Left lung (tissue), 10 donors: Measurements from ENCODE around the gene FAM13A. TPM values are rescaled to one million over a fixed set of nuclear protein-coding genes. Genes with fewer than 3 reads are reported as not detected.

Experiments used
- ATAC-seq: fragments of 200-7000 bp; cut with Tn5 transposase; one replicate; pipeline ENCODE4 v1.9.1; 2020; ENCODE audit warnings: moderate library complexity
- DNase-seq, 4 donors: peaks; one replicate each; pipeline ENCODE4 v3.0.0-alpha.2; 2013 to 2020
- H3K27ac ChIP-seq, 2 donors: fragments of 200-600 bp; sonication (generic) in 1 of 2; one replicate each; pipeline versions ENCODE4 v1.5.0 to v1.8.0; 2020 to 2021
- H3K27me3 ChIP-seq, 2 donors: fragments of 200-600 bp; sonication (generic) in 1 of 2; one replicate each; pipeline versions ENCODE4 v1.5.0 to v1.8.0; 2020 to 2021
- H3K36me3 ChIP-seq, 2 donors: fragments of 200-600 bp; sonication (generic) in 1 of 2; one replicate each; pipeline versions ENCODE4 v1.5.0 to v1.8.0; 2020 to 2021
- H3K4me1 ChIP-seq, 2 donors: fragments of 200-600 bp; one replicate each; pipeline ENCODE4 v1.8.0; 2021
- H3K4me3 ChIP-seq, 2 donors: fragments of 200-600 bp; sonication (generic) in 1 of 2; one replicate each; pipeline versions ENCODE4 v1.5.0 to v1.8.0; 2020 to 2021; ENCODE audit warnings: mild to moderate bottlenecking in 1 of 2
- H3K9me3 ChIP-seq, 2 donors: fragments of 200-600 bp; sonication (generic) in 1 of 2; one replicate each; pipeline versions ENCODE4 v1.5.0 to v1.8.0; 2020 to 2021
- intact Hi-C, 2 donors: fragments of 100-400 bp; cut with DNase I; formaldehyde crosslinking; loops; one replicate each; pipeline versions ENCODE4 v1.11.2 to v1.14.2; 2022
- polyA plus RNA-seq, 6 donors: library from polyadenylated mRNA; unstranded; fragments of 120-200 nt; gene quantifications; one replicate each; pipeline ENCODE4 v1.2.1, GENCODE V29; 2013; ENCODE audit not compliant: insufficient read length in 6 of 6
- total RNA-seq, 2 donors: library from RNA; stranded (reverse); fragmentation: NEBNext Ultra II Directional; extraction: Animal tissue kit (Norgen Biotek cat#: 25700); gene quantifications; one replicate each; pipeline ENCODE4 v1.2.1, GENCODE V29; 2021
- TF ChIP-seq, protein P1 (sequence below), 2 donors: fragments of 200-600 bp; sonication (generic) in 1 of 2; IDR thresholded peaks; one replicate each; pipeline versions ENCODE4 v1.5.0 to v1.8.0; 2021; ENCODE audit warnings: antibody characterized with exemption in 2 of 2
- donor health status: DM: no; HTN: yes; CAD: no.
- donor health status: DM: no; HTN: no; CAD: no.

The FAM13A gene
- total and polyA plus RNA-seq, 8 donors, result 22.2 to 69.5 (median 52.2) TPM

DNA sequence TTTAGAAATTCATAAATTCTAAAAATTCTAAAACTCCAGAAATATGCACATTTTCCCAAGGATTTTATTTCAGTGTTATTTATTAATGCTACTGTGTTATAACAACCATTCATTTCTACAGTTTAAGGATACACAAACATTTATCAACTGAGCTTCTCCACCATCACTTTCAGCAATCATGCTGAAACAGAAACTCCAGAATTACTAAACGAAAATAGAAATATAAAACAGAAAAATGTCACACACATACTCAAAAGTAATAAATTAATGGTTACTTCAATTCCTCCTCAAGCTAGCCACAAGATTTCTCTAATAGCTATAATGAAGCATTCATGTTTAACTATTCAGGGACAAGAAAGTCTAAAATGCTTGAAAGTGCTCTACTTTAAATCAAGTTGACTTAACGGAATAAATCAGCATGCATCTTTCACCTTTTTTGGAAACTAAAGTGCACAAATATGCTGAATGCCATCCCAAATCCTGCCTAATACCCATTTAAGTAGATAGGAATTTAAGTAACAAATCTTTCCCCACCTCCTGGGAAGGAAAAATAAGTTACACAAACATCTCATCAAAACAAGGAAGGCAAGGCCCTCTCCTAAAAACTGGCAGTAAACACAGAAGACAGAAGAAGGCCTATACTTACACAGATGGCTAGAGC lies 563 bp downstream of the FAM13A start:
- intact Hi-C loops, result no loop called here
- TF ChIP-seq, protein P1, sequence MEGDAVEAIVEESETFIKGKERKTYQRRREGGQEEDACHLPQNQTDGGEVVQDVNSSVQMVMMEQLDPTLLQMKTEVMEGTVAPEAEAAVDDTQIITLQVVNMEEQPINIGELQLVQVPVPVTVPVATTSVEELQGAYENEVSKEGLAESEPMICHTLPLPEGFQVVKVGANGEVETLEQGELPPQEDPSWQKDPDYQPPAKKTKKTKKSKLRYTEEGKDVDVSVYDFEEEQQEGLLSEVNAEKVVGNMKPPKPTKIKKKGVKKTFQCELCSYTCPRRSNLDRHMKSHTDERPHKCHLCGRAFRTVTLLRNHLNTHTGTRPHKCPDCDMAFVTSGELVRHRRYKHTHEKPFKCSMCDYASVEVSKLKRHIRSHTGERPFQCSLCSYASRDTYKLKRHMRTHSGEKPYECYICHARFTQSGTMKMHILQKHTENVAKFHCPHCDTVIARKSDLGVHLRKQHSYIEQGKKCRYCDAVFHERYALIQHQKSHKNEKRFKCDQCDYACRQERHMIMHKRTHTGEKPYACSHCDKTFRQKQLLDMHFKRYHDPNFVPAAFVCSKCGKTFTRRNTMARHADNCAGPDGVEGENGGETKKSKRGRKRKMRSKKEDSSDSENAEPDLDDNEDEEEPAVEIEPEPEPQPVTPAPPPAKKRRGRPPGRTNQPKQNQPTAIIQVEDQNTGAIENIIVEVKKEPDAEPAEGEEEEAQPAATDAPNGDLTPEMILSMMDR (IDR thresholded peaks at IDR 0.05), result no peak
- DNase-seq (no peak), ATAC-seq (peak; percentile 85)
- Histone ChIP-seq H3K27me3 (no peaks in the 10 kb centered on the region), H3K9me3 (no peaks in the 10 kb centered on the region), H3K4me1 (peaks cover 0 to 17% of the 10 kb centered on the region in 2 donors), H3K36me3 (no peaks in the 10 kb centered on the region), H3K27ac (peak overlapping the region; percentile 59 to 81), H3K4me3 (peak overlapping the region; percentile 21 to 40)

DNA sequence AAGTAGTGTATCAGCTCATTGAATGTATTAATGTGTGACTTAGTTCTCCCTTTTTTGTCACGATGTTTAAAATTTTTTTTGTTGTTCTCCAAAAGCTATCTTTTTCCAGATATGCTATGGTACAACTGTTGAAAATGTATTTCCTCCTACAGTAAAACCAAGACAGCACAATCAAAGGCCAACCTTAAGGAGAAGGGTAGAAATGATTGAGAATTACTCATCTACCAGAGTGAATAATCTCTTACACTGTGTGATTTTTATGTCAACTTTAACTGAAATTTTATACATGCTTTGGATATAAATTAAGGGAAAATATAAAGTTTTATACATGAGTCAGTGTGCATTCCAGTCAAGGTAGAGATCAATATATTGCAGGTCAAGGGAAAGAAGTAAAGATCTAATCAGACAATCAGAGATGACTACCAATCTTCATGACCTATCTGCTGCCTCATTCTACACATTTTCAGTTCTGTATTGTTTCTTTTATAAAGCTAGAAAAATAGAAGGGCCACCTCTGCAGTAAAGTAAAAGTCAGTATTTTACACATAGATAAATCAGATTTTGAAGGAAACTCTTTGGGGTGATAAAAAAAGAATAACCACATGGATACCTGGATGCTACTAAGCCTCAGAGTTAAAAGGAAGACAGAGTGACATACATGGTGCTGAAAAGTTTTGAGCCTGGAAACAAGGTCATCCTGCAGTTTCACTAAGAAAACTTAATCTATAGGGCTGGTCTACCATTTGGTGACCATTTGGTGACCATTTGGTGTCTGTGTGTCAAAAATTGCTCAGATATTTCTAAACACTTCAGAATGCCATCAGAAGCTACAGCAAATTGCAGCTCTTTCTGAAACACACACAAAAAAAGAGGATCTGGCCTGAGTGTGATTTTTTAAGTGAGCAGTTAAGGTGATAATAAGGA lies 1.6 kb downstream of the FAM13A start:
- no peak for DNase-seq
- H3K27ac ChIP-seq, result no peak overlapping the region
- peaks cover 0 to 17% of the 10 kb centered on the region in 2 donors for H3K4me1 ChIP-seq
- no peaks in the 10 kb centered on the region for H3K36me3 ChIP-seq
- no peaks in the 10 kb centered on the region for H3K27me3 ChIP-seq
- H3K9me3 ChIP-seq, result no peaks in the 10 kb centered on the region
- H3K4me3 ChIP-seq, result peak overlapping the region in 1 of 2 donors; percentile 40
- ATAC-seq, result no peak
- TF ChIP-seq, protein P1 (IDR thresholded peaks at IDR 0.05), result no peak
- intact Hi-C loops, result no loop called here

DNA sequence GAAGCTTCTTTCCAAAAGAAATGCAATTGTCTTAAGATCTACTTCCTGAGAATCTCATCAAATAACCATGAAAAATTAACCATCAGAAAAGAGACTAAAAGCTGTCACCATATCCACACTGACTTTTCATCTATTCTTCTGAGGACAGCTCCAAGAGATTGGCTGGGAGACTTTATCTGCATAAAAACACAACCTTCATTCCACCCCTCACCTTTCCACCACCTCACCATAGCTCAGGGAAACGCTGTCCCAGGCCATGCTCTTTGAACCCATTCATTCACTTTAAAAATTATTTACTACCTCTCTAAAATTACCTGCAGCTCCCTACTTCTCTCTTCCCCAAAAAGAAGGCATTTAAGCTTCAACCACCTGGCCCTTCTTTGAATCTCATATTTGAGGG lies 2.4 kb downstream of the FAM13A start:
- TF ChIP-seq, protein P1 (IDR thresholded peaks at IDR 0.05), result no peak
- Histone ChIP-seq H3K4me1 (peaks cover 0 to 17% of the 10 kb centered on the region in 2 donors), H3K36me3 (no peaks in the 10 kb centered on the region), H3K4me3 (no peak overlapping the region), H3K9me3 (no peaks in the 10 kb centered on the region), H3K27me3 (no peaks in the 10 kb centered on the region), H3K27ac (no peak overlapping the region)
- no peak for DNase-seq
- intact Hi-C loops, result no loop called here
- no peak for ATAC-seq

DNA sequence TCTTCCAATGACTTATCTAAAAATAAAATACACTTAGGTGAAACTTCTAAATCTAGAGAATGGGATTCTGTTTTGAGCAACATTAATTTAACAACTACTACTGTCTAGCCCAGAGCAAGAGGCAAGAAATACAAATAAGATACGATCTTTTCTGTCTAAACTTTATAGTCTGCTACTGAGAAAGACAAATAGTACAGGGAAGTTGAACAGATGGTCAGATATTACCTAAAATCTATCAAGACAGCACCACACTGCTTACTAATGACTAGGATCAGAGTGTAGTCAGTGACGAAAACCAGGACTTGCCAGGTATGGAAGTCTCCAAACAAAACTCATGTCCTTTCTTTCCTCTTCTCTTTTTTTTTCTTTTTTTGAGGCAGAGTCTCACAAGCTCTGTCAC lies 7.1 kb downstream of the FAM13A start:
- intact Hi-C loops, result no loop called here
- Histone ChIP-seq H3K27me3 (no peaks in the 10 kb centered on the region), H3K4me1 (peaks cover 0 to 3% of the 10 kb centered on the region in 2 donors), H3K27ac (no peak overlapping the region), H3K36me3 (no peaks in the 10 kb centered on the region), H3K4me3 (no peak overlapping the region), H3K9me3 (no peaks in the 10 kb centered on the region)
- TF ChIP-seq, protein P1 (IDR thresholded peaks at IDR 0.05), result no peak
- ATAC-seq (no peak), DNase-seq (no peak)
